Panc1 (cell line): ENCODE data around the gene DEFB110.

Experiments
- POLR2AphosphoS5 ChIP-seq: IDR thresholded peaks from 2 replicates; pipeline ENCODE4 v1.6.1; 2012; ENCODE audit warnings: mild to moderate bottlenecking, low read depth, low read length, moderate library complexity
- SIN3A ChIP-seq: IDR thresholded peaks from 2 replicates; pipeline ENCODE4 v1.6.1; 2012; ENCODE audit warnings: low read depth, mild to moderate bottlenecking, low read length, moderate library complexity, borderline replicate concordance; ENCODE audit not compliant: insufficient read depth
- TCF7L2 ChIP-seq: IDR thresholded peaks from 2 replicates; pipeline ENCODE4 v1.6.1; 2011; ENCODE audit warnings: mild to moderate bottlenecking, low read depth, low read length, inconsistent platforms
- TF ChIP-seq, protein P1 (sequence below): fragments of 450-650 bp; IDR thresholded peaks from 2 replicates; pipeline ENCODE4 v1.5.1; 2017; ENCODE audit warnings: mild to moderate bottlenecking
- TF ChIP-seq, protein P2 (sequence below), 2 experiments: IDR thresholded peaks; 2 replicates each; pipeline ENCODE4 v1.6.1; 2011 to 2012; ENCODE audit warnings: low read depth in 2 of 2, control low read depth in 1 of 2, low read length in 1 of 2, mild to moderate bottlenecking in 1 of 2, moderate library complexity in 1 of 2; ENCODE audit not compliant: insufficient read depth in 1 of 2

DNA sequence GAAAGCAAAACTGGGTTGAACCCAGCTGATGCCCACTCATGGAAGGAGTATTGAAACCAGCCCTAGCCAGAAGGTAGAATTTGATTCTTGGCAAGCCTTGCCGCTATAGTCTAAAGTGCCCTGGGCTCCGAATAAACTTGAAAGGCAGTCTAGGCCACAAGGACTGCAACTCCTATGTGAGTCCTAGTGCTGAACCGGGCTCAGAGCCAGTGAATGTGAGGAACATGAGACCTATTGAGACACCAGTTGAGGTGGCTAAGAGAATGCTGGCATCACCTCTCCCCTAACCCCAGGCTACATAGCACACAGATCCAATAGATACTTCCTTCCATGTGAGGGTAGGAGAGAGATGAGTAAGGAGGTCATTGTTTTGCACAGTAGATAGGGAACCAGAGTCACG, 3.5 kb upstream of the DEFB110 start:
- TF ChIP-seq, protein P1, sequence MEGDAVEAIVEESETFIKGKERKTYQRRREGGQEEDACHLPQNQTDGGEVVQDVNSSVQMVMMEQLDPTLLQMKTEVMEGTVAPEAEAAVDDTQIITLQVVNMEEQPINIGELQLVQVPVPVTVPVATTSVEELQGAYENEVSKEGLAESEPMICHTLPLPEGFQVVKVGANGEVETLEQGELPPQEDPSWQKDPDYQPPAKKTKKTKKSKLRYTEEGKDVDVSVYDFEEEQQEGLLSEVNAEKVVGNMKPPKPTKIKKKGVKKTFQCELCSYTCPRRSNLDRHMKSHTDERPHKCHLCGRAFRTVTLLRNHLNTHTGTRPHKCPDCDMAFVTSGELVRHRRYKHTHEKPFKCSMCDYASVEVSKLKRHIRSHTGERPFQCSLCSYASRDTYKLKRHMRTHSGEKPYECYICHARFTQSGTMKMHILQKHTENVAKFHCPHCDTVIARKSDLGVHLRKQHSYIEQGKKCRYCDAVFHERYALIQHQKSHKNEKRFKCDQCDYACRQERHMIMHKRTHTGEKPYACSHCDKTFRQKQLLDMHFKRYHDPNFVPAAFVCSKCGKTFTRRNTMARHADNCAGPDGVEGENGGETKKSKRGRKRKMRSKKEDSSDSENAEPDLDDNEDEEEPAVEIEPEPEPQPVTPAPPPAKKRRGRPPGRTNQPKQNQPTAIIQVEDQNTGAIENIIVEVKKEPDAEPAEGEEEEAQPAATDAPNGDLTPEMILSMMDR, result no peak
- TF ChIP-seq, protein P2, sequence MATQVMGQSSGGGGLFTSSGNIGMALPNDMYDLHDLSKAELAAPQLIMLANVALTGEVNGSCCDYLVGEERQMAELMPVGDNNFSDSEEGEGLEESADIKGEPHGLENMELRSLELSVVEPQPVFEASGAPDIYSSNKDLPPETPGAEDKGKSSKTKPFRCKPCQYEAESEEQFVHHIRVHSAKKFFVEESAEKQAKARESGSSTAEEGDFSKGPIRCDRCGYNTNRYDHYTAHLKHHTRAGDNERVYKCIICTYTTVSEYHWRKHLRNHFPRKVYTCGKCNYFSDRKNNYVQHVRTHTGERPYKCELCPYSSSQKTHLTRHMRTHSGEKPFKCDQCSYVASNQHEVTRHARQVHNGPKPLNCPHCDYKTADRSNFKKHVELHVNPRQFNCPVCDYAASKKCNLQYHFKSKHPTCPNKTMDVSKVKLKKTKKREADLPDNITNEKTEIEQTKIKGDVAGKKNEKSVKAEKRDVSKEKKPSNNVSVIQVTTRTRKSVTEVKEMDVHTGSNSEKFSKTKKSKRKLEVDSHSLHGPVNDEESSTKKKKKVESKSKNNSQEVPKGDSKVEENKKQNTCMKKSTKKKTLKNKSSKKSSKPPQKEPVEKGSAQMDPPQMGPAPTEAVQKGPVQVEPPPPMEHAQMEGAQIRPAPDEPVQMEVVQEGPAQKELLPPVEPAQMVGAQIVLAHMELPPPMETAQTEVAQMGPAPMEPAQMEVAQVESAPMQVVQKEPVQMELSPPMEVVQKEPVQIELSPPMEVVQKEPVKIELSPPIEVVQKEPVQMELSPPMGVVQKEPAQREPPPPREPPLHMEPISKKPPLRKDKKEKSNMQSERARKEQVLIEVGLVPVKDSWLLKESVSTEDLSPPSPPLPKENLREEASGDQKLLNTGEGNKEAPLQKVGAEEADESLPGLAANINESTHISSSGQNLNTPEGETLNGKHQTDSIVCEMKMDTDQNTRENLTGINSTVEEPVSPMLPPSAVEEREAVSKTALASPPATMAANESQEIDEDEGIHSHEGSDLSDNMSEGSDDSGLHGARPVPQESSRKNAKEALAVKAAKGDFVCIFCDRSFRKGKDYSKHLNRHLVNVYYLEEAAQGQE (IDR thresholded peaks at IDR 0.05; ENCODE audit: insufficient read depth in 1 of 2, low read depth in 2 of 2, low read length in 1 of 2), result no peak
- TF ChIP-seq SIN3A, result no peak
- TF ChIP-seq POLR2AphosphoS5, result no peak
- TF ChIP-seq TCF7L2, result no peak
